H9 (cell line): ENCODE results near the gene SMS. TPM values are rescaled to one million over a fixed set of nuclear protein-coding genes. Genes with fewer than 3 reads are reported as not detected.

Experiments
- DNase-seq: peaks from one replicate; pipeline ENCODE4 v3.0.0-alpha.2; 2017
- H2AFZ ChIP-seq: one replicate; pipeline ENCODE4 v1.6.1; 2013; ENCODE audit warnings: mild to moderate bottlenecking, low read length, control low read depth, moderate library complexity
- H2AK5ac ChIP-seq: 2 replicates; pipeline ENCODE4 v1.6.1; 2013; ENCODE audit warnings: low read length, control low read depth, mixed read lengths; ENCODE audit not compliant: insufficient read length
- H2BK120ac ChIP-seq: one replicate; pipeline ENCODE4 v1.6.1; 2013; ENCODE audit warnings: low read depth, mild to moderate bottlenecking, low read length, control low read depth, inconsistent platforms; ENCODE audit not compliant: poor library complexity, severe bottlenecking
- H2BK12ac ChIP-seq: 2 replicates; pipeline ENCODE4 v1.6.1; 2013; ENCODE audit warnings: low read length, control low read depth, mixed read lengths, low read depth; ENCODE audit not compliant: insufficient read length
- H2BK15ac ChIP-seq: 2 replicates; pipeline ENCODE4 v1.6.1; 2013; ENCODE audit warnings: low read depth, low read length, control low read depth
- H2BK20ac ChIP-seq: one replicate; pipeline ENCODE4 v1.6.1; 2013; ENCODE audit warnings: low read depth, mild to moderate bottlenecking, low read length, control low read depth, inconsistent platforms; ENCODE audit not compliant: poor library complexity, severe bottlenecking
- H2BK5ac ChIP-seq: 2 replicates; pipeline ENCODE4 v1.6.1; 2013; ENCODE audit warnings: low read length, control low read depth, mixed read lengths; ENCODE audit not compliant: insufficient read length
- H3K14ac ChIP-seq: 2 replicates; pipeline ENCODE4 v1.6.1; 2013; ENCODE audit warnings: low read length, control low read depth; ENCODE audit not compliant: insufficient read depth
- H3K18ac ChIP-seq: 2 replicates; pipeline ENCODE4 v1.6.1; 2013; ENCODE audit warnings: low read depth, mild to moderate bottlenecking, mixed read lengths, low read length, control low read depth; ENCODE audit not compliant: insufficient read length
- H3K23ac ChIP-seq: 2 replicates; pipeline ENCODE4 v1.6.1; 2013; ENCODE audit warnings: low read length, control low read depth, mixed read lengths, low read depth; ENCODE audit not compliant: insufficient read length
- H3K23me2 ChIP-seq: 2 replicates; pipeline ENCODE4 v1.6.1; 2013; ENCODE audit warnings: low read depth, mild to moderate bottlenecking, mixed read lengths, low read length, control low read depth; ENCODE audit not compliant: insufficient read length, poor library complexity, severe bottlenecking
- H3K27ac ChIP-seq: 2 replicates; pipeline ENCODE4 v1.5.1; 2013; ENCODE audit warnings: low read length, control low read depth, mixed read lengths, low read depth; ENCODE audit not compliant: insufficient read length
- H3K27me3 ChIP-seq: 2 replicates; pipeline ENCODE4 v1.6.1; 2013; ENCODE audit warnings: low read length, control low read depth, inconsistent platforms; ENCODE audit not compliant: insufficient read depth
- H3K4ac ChIP-seq: 2 replicates; pipeline ENCODE4 v1.6.1; 2013; ENCODE audit warnings: low read depth, mild to moderate bottlenecking, control low read depth, inconsistent platforms, low read length, moderate library complexity
- H3K4me1 ChIP-seq: 2 replicates; pipeline ENCODE4 v1.6.1; 2013; ENCODE audit warnings: low read length, control low read depth, inconsistent platforms; ENCODE audit not compliant: insufficient read depth
- H3K4me2 ChIP-seq: 2 replicates; pipeline ENCODE4 v1.6.1; 2013; ENCODE audit warnings: low read length, control low read depth, mixed read lengths; ENCODE audit not compliant: insufficient read length, insufficient read depth
- H3K56ac ChIP-seq: 2 replicates; pipeline ENCODE4 v1.6.1; 2013; ENCODE audit warnings: low read depth, mild to moderate bottlenecking, mixed read lengths, low read length, control low read depth; ENCODE audit not compliant: insufficient read length
- H3K79me1 ChIP-seq: 2 replicates; pipeline ENCODE4 v1.6.1; 2013; ENCODE audit warnings: low read depth, mild to moderate bottlenecking, moderate library complexity, low read length, control low read depth, inconsistent platforms; ENCODE audit not compliant: insufficient read depth, poor library complexity, severe bottlenecking
- H3K79me2 ChIP-seq: 2 replicates; pipeline ENCODE4 v1.6.1; 2013; ENCODE audit warnings: low read length, control low read depth, inconsistent platforms; ENCODE audit not compliant: insufficient read depth
- H3K9ac ChIP-seq: 2 replicates; pipeline ENCODE4 v1.6.1; 2013; ENCODE audit warnings: low read length, control low read depth, mixed read lengths; ENCODE audit not compliant: insufficient read length; ENCODE audit errors: extremely low read depth
- H3K9me3 ChIP-seq: one replicate; pipeline ENCODE4 v1.6.1; 2013; ENCODE audit warnings: low read depth, low read length, inconsistent platforms; ENCODE audit not compliant: control insufficient read depth
- H3T11ph ChIP-seq: one replicate; pipeline ENCODE4 v1.6.1; 2013; ENCODE audit warnings: mild to moderate bottlenecking, low read length, control low read depth, inconsistent platforms
- H4K20me1 ChIP-seq: one replicate; pipeline ENCODE4 v1.6.1; 2013; ENCODE audit not compliant: control insufficient read depth, insufficient read length, insufficient read depth
- H4K5ac ChIP-seq: 2 replicates; pipeline ENCODE4 v1.6.1; 2013; ENCODE audit warnings: low read depth, mild to moderate bottlenecking, mixed read lengths, low read length, control low read depth; ENCODE audit not compliant: insufficient read length
- H4K8ac ChIP-seq: replicated peaks from 2 replicates; pipeline ENCODE4 v1.6.1; 2013; ENCODE audit warnings: low read length, control low read depth, mixed read lengths, low read depth; ENCODE audit not compliant: insufficient read length
- H4K91ac ChIP-seq: 2 replicates; pipeline ENCODE4 v1.6.1; 2013; ENCODE audit warnings: low read depth, mild to moderate bottlenecking, moderate library complexity, mixed read lengths, low read length, control low read depth; ENCODE audit not compliant: insufficient read length
- H3K27ac Mint-ChIP-seq, 3 experiments: 2 replicates in 2 of 3; 3 replicates in 1 of 3; pipeline ENCODE4 v1.8.0; 2020 to 2021; ENCODE audit warnings: mixed read lengths in 3 of 3, mild to moderate bottlenecking in 1 of 3, moderate library complexity in 1 of 3
- H3K27me3 Mint-ChIP-seq: 2 replicates; pipeline ENCODE4 v1.8.0; 2021; ENCODE audit warnings: low read depth, mild to moderate bottlenecking, moderate library complexity, mixed read lengths
- H3K36me3 Mint-ChIP-seq, 3 experiments: 2 replicates in 2 of 3; 3 replicates in 1 of 3; pipeline ENCODE4 v1.8.0; 2020 to 2021; ENCODE audit warnings: low read depth in 3 of 3, mixed read lengths in 3 of 3; ENCODE audit not compliant: insufficient read depth in 1 of 3
- H3K4me1 Mint-ChIP-seq, 2 experiments: 2 replicates each; pipeline ENCODE4 v1.8.0; 2020; ENCODE audit warnings: mixed read lengths in 2 of 2
- H3K4me3 Mint-ChIP-seq, 2 experiments: 2 replicates in 1 of 2; 3 replicates in 1 of 2; pipeline ENCODE4 v1.8.0; 2020 to 2021; ENCODE audit warnings: mild to moderate bottlenecking in 2 of 2, mixed read lengths in 2 of 2, moderate library complexity in 1 of 2
- H3K9me3 Mint-ChIP-seq, 2 experiments: 2 replicates in 1 of 2; 3 replicates in 1 of 2; pipeline ENCODE4 v1.8.0; 2020; ENCODE audit warnings: mild to moderate bottlenecking in 2 of 2, mixed read lengths in 2 of 2, moderate library complexity in 1 of 2
- CTCF ChIP-seq: fragments of 200-600 bp; sonication (generic); conservative IDR thresholded peaks from 3 replicates; pipeline ENCODE4 v1.8.0; 2021; ENCODE audit warnings: antibody characterized with exemption, mild to moderate bottlenecking
- WGBS: extraction: QIAGEN DNeasy Blood & Tissue Kit; methylation state at CpG from one replicate; pipeline ENCODE4 v1.1.7; 2013; ENCODE audit warnings: missing lambda C conversion rate, low lambda C conversion rate, mixed read lengths; ENCODE audit not compliant: insufficient read length; ENCODE audit errors: extremely low coverage; 5-methylcytosine and 5-hydroxymethylcytosine counted together
- total RNA-seq: library from RNA; stranded (reverse); gene quantifications from 2 replicates; pipeline ENCODE4 v1.2.1, GENCODE V29; 2021

SMS gene
- total RNA-seq, 1 experiment from 2014 or later = 415 TPM

DNA sequence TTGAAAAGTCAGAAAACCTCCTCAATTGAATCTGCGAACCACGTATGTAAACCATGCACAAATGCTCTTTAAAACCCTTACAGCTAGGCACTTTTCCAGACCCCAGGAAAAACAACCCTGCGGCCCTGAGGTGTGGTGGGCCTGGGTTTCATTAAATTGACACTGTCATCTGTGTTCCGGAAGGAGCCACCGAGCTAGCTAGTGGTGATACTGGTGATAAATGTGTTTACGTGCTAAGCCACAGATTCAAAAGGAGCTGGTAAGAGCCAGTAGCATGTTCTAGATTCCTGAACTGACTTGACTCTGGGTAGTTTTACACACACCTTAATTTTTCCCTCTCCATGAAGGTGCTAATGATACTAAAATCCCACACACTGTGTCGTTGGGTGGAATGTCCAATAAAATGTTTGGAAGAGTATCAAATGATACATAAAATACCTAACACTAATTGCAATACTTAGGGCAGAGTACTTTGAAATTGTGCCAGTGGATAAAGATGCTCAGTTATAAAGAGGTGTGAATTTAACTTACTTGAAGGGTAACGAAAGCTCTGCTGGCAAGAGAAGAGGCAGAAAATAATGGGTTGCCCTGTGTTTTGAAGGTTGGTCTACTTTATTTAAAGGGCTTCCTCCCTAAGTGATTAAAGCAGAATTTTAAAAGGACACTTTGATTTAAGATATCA, 8.5 kb downstream of the SMS start:
- TF ChIP-seq CTCF = no peak
- H3K4ac ChIP-seq = no peak overlapping the region
- no peak overlapping the region for H2BK20ac ChIP-seq
- H4K91ac ChIP-seq = no peak overlapping the region
- H3K23ac ChIP-seq = no peak overlapping the region
- Mint-ChIP-seq H3K4me3 (no peak overlapping the region), H3K4me1 (peaks cover 84 to 89% of the 10 kb centered on the region in 2 experiments), H3K9me3 (peaks cover 3 to 34% of the 10 kb centered on the region in 2 experiments), H3K36me3 (peaks cover 3 to 15% (median 14%) of the 10 kb centered on the region in 3 experiments), H3K27me3 (no peaks in the 10 kb centered on the region), H3K27ac (peak overlapping the region in 2 of 3 experiments; percentile 41 to 44; a peak in 3 of 7 replicates)
- H3K9me3 ChIP-seq = no peaks in the 10 kb centered on the region
- H3K27ac ChIP-seq = no peak overlapping the region
- H2BK12ac ChIP-seq = no peak overlapping the region
- no peaks in the 10 kb centered on the region for H3K23me2 ChIP-seq
- peak; percentile 5 for DNase-seq
- H3T11ph ChIP-seq = no peak overlapping the region
- no peak overlapping the region for H2AFZ ChIP-seq
- H2BK5ac ChIP-seq = no peak overlapping the region
- no peak overlapping the region for H4K8ac ChIP-seq
- H2BK120ac ChIP-seq = no peak overlapping the region
- H4K5ac ChIP-seq = no peak overlapping the region
- H3K9ac ChIP-seq = no peak overlapping the region
- no peak overlapping the region for H3K56ac ChIP-seq
- no peak overlapping the region for H3K4me2 ChIP-seq
- no peaks in the 10 kb centered on the region for H3K79me1 ChIP-seq
- WGBS = no CpG with 5 or more reads among the region's 8 CpGs
- no peak overlapping the region for H2BK15ac ChIP-seq
- no peaks in the 10 kb centered on the region for H4K20me1 ChIP-seq
- H3K27me3 ChIP-seq = no peaks in the 10 kb centered on the region
- peaks cover 72% of the 10 kb centered on the region for H3K79me2 ChIP-seq
- H2AK5ac ChIP-seq = no peak overlapping the region
- H3K18ac ChIP-seq = no peak overlapping the region
- peaks cover 12% of the 10 kb centered on the region; the same call in 1 of the 2 replicates for H3K4me1 ChIP-seq
- H3K14ac ChIP-seq = no peak overlapping the region
